HG03342 (cell line): ENCODE results near the gene NRG2.

Experiments
- ATAC-seq: cut with Tn5 transposase; IDR thresholded peaks from one replicate; pipeline ENCODE4 v1.9.1; 2021; ENCODE audit warnings: mild to moderate bottlenecking, moderate library complexity; ENCODE audit not compliant: unreplicated experiment

Gene NRG2

GRCh38 chr5:139821806-139822552 is 221.1 kb downstream of the NRG2 start:
- ATAC-seq = no peak

GRCh38 chr5:139820606-139821005 is 222.5 kb downstream of the NRG2 start:
- ATAC-seq = no peak

- ATAC-seq = no peak
These were observed 223.0 kb downstream of the NRG2 start for GRCh38 chr5:139820130-139820529.

- no peak for ATAC-seq
These were observed 225.1 kb downstream of the NRG2 start for GRCh38 chr5:139817970-139818369.

GRCh38 chr5:139817362-139817761 is 225.7 kb downstream of the NRG2 start:
- no peak for ATAC-seq

- ATAC-seq = no peak
These were observed 226.5 kb downstream of the NRG2 start for GRCh38 chr5:139816566-139816965.

- no peak for ATAC-seq
These were observed 228.3 kb downstream of the NRG2 start for GRCh38 chr5:139814704-139815280.

- no peak for ATAC-seq
These were observed 228.9 kb downstream of the NRG2 start for GRCh38 chr5:139814191-139814601.

GRCh38 chr5:139812836-139813805 is 230.0 kb downstream of the NRG2 start:
- ATAC-seq = no peak

- ATAC-seq = no peak
These were observed 230.8 kb downstream of the NRG2 start for GRCh38 chr5:139812323-139812722.

GRCh38 chr5:139811274-139811607 is 231.9 kb downstream of the NRG2 start:
- no peak for ATAC-seq

- ATAC-seq = no peak
These were observed 232.5 kb downstream of the NRG2 start for GRCh38 chr5:139810341-139811273.

- ATAC-seq = no peak
These were observed 233.7 kb downstream of the NRG2 start for GRCh38 chr5:139809331-139809810.

GRCh38 chr5:139808481-139809330 is 234.4 kb downstream of the NRG2 start:
- ATAC-seq = no peak

- no peak for ATAC-seq
These were observed 235.5 kb downstream of the NRG2 start for GRCh38 chr5:139807647-139808030.

- no peak for ATAC-seq
These were observed 236.1 kb downstream of the NRG2 start for GRCh38 chr5:139806726-139807646.

- ATAC-seq = no peak
These were observed 237.0 kb downstream of the NRG2 start for GRCh38 chr5:139806111-139806510.

- ATAC-seq = no peak
These were observed 237.6 kb downstream of the NRG2 start for GRCh38 chr5:139805545-139805944.
